ENCODE measurements around the gene CALML3. TPM values are rescaled to one million over a fixed set of nuclear protein-coding genes. Genes with fewer than 3 reads are reported as not detected.

Gene CALML3
- total and polyA plus RNA-seq, 2 donors (not counting 3 experiments of a cell fraction or from before 2014, with no cell fraction given), result not detected

DNA sequence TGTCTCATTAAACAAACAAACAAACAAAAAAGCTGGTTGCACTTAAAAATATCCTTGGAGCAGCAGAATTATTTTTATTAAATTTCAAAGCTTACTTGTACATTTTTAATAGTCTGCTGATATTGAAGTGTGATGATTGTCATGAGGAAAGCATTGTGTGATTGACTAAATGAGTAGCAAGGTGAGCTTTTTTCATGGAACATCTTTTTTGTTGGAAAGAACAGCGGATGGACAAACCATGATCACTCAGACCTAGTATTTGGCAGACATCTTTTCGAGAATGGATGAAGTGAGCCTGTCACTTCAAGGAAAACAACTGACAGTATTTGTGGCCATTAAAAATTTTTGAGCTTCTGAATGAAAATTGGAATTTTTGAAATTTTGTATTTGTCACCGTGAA, 5.7 kb upstream of the CALML3 start:
- peaks cover 4 to 14% of the 10 kb centered on the region in 2 experiments for H3K27me3 ChIP-seq (ENCODE audit: control insufficient read depth in 2 of 2, insufficient read depth in 2 of 2, low read length in 2 of 2)
- dilution Hi-C loops (cut with MboI; ENCODE audit: extremely low pct_ligation_motif_present, low sequenced_read_pairs), result no loop called here
- FAIRE-seq, result no peak
- no TSS peak for BruUV-seq (replicated peaks)
- no peaks in the 10 kb centered on the region for H4K20me1 ChIP-seq (replicated peaks; ENCODE audit: control insufficient read depth, extremely low read depth, insufficient read depth, low read length)
- H3K36me3 ChIP-seq (ENCODE audit: control insufficient read depth in 2 of 2, extremely low read depth in 1 of 2, insufficient read depth in 2 of 2, low read length in 2 of 2), result no peaks in the 10 kb centered on the region
- POLR2A ChIA-PET, result no interaction called here
- H3K9me1 ChIP-seq (replicated peaks; ENCODE audit: control insufficient read depth, extremely low read depth, insufficient read depth, low read length), result no peaks in the 10 kb centered on the region
- H3K79me2 ChIP-seq (ENCODE audit: control insufficient read depth, insufficient read depth, low read length), result no peaks in the 10 kb centered on the region
- DNase-seq (ENCODE audit: low read depth, low spot score), result no peak
- TF ChIP-seq JUN (IDR thresholded peaks at IDR 0.05; ENCODE audit: borderline replicate concordance, insufficient read depth, insufficient read length, low read depth) (no peak), POLR2A (IDR thresholded peaks at IDR 0.05; ENCODE audit: low read depth, low read length) (no peak), POLR2AphosphoS5 (IDR thresholded peaks at IDR 0.05; ENCODE audit: insufficient read depth, low read depth, low read length) (no peak), FOS (IDR thresholded peaks at IDR 0.05; ENCODE audit: borderline replicate concordance, insufficient read depth, low read length) (no peak), GATA2 (IDR thresholded peaks at IDR 0.05; ENCODE audit: insufficient read depth, insufficient read length, low read depth, low read length) (no peak), EZH2 (IDR thresholded peaks at IDR 0.05; ENCODE audit: borderline replicate concordance, low read depth, low read length, severe bottlenecking) (no peak)
- no peak overlapping the region for H3K4me2 ChIP-seq (ENCODE audit: insufficient read depth, low read length)
- CTCF ChIA-PET, result interaction anchor here (0.7 kb wide), 1 partner anchor 10 kb away, joined by 3 read pairs; no protein-coding TSS in a partner anchor
- no peak overlapping the region for H3K27ac ChIP-seq (ENCODE audit: insufficient read depth, low read depth, low read length)
- no peak overlapping the region for H3K9ac ChIP-seq (replicated peaks; ENCODE audit: extremely low read depth, insufficient read depth, low read length)
- H3K9me3 ChIP-seq (replicated peaks; ENCODE audit: control insufficient read depth, insufficient read depth, low read length), result no peaks in the 10 kb centered on the region
- H3K4me1 ChIP-seq (ENCODE audit: control insufficient read depth, extremely low read depth, insufficient read depth, low read length), result no peaks in the 10 kb centered on the region
- intact Hi-C loops (cut with micrococcal nuclease), result no loop called here
- H3K4me3 ChIP-seq (replicated peaks in 1 of 3; ENCODE audit: insufficient read depth in 1 of 3, low read depth in 1 of 3, low read length in 3 of 3), result no peak overlapping the region
- H2AFZ ChIP-seq (ENCODE audit: low read depth, low read length), result no peak overlapping the region

DNA sequence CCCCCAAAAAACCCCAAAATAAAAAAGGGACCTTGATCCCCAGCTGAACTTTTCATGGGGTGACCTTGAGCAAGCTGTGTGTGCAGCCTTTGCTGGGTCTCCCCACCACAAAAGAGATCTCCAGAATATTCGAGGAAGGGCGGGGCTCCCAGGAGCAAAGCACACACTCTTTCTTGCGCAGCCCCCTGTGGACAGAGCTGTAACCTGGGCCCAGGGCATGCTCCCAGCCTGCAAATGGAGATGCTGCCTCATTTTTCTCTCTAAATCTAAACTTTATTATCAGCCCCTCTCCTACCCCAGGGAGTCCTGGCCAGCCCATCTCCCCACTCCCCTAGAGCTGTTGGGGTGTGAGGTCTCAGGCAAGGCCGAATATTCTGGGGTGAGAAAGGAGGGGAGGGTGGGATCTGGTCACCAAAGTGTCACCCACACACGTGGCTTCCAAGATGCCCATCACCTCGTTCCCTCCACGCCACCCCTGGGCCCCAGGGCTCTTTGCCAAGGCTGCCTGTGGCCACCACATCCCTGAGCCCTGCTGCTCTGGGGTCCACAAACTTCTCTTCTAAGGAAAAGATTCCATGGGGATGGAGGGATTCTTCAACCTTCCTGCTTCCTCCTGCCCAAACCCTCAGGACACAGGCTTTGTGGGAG, 1.7 kb upstream of the CALML3 start:
- no peaks in the 10 kb centered on the region for H3K9me3 ChIP-seq (replicated peaks; ENCODE audit: control insufficient read depth, insufficient read depth, low read length)
- no peak overlapping the region for H3K27ac ChIP-seq (ENCODE audit: insufficient read depth, low read depth, low read length)
- H3K36me3 ChIP-seq (ENCODE audit: control insufficient read depth in 2 of 2, extremely low read depth in 1 of 2, insufficient read depth in 2 of 2, low read length in 2 of 2), result no peaks in the 10 kb centered on the region
- H4K20me1 ChIP-seq (replicated peaks; ENCODE audit: control insufficient read depth, extremely low read depth, insufficient read depth, low read length), result no peaks in the 10 kb centered on the region
- no peaks in the 10 kb centered on the region for H3K79me2 ChIP-seq (ENCODE audit: control insufficient read depth, insufficient read depth, low read length)
- no peak for TF ChIP-seq GATA2 (IDR thresholded peaks at IDR 0.05; ENCODE audit: insufficient read depth, insufficient read length, low read depth, low read length)
- TF ChIP-seq FOS (IDR thresholded peaks at IDR 0.05; ENCODE audit: borderline replicate concordance, insufficient read depth, low read length), result no peak
- TF ChIP-seq, protein P1, sequence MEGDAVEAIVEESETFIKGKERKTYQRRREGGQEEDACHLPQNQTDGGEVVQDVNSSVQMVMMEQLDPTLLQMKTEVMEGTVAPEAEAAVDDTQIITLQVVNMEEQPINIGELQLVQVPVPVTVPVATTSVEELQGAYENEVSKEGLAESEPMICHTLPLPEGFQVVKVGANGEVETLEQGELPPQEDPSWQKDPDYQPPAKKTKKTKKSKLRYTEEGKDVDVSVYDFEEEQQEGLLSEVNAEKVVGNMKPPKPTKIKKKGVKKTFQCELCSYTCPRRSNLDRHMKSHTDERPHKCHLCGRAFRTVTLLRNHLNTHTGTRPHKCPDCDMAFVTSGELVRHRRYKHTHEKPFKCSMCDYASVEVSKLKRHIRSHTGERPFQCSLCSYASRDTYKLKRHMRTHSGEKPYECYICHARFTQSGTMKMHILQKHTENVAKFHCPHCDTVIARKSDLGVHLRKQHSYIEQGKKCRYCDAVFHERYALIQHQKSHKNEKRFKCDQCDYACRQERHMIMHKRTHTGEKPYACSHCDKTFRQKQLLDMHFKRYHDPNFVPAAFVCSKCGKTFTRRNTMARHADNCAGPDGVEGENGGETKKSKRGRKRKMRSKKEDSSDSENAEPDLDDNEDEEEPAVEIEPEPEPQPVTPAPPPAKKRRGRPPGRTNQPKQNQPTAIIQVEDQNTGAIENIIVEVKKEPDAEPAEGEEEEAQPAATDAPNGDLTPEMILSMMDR (IDR thresholded peaks at IDR 0.05; ENCODE audit: extremely low read depth in 1 of 2, insufficient read depth in 1 of 2, low read depth in 1 of 2, low read length in 2 of 2), result no peak
- TF ChIP-seq JUN (IDR thresholded peaks at IDR 0.05; ENCODE audit: borderline replicate concordance, insufficient read depth, insufficient read length, low read depth), result no peak
- TF ChIP-seq POLR2AphosphoS5 (IDR thresholded peaks at IDR 0.05; ENCODE audit: insufficient read depth, low read depth, low read length), result no peak
- TF ChIP-seq EZH2 (IDR thresholded peaks at IDR 0.05; ENCODE audit: borderline replicate concordance, low read depth, low read length, severe bottlenecking), result no peak
- no peak for TF ChIP-seq POLR2A (IDR thresholded peaks at IDR 0.05; ENCODE audit: low read depth, low read length)
- TF ChIP-seq MYC (IDR thresholded peaks at IDR 0.05; ENCODE audit: low read depth, low read length), result no peak
- TF ChIP-seq, protein P2, sequence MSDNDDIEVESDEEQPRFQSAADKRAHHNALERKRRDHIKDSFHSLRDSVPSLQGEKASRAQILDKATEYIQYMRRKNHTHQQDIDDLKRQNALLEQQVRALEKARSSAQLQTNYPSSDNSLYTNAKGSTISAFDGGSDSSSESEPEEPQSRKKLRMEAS (IDR thresholded peaks at IDR 0.05; ENCODE audit: insufficient read depth, insufficient read length), result no peak
- H3K9ac ChIP-seq (replicated peaks; ENCODE audit: extremely low read depth, insufficient read depth, low read length), result no peak overlapping the region
- no peak overlapping the region for H3K4me3 ChIP-seq (replicated peaks in 1 of 3; ENCODE audit: insufficient read depth in 1 of 3, low read depth in 1 of 3, low read length in 3 of 3)
- H3K4me2 ChIP-seq (ENCODE audit: insufficient read depth, low read length), result no peak overlapping the region
- no peaks in the 10 kb centered on the region for H3K9me1 ChIP-seq (replicated peaks; ENCODE audit: control insufficient read depth, extremely low read depth, insufficient read depth, low read length)
- H3K27me3 ChIP-seq (ENCODE audit: control insufficient read depth in 2 of 2, insufficient read depth in 2 of 2, low read length in 2 of 2), result peaks cover 0 to 7% of the 10 kb centered on the region in 2 experiments
- no peak for DNase-seq (ENCODE audit: low read depth, low spot score)
- dilution Hi-C loops (cut with MboI; ENCODE audit: extremely low pct_ligation_motif_present, low sequenced_read_pairs), result no loop called here
- intact Hi-C loops (cut with micrococcal nuclease), result no loop called here
- no TSS peak for BruUV-seq (replicated peaks)
- ChIA-PET POLR2A (no interaction called here), CTCF (interaction anchor here (1.3 kb wide), 1 partner anchor 100 kb away, joined by 5 read pairs; no protein-coding TSS in a partner anchor)
- no peaks in the 10 kb centered on the region for H3K4me1 ChIP-seq (ENCODE audit: control insufficient read depth, extremely low read depth, insufficient read depth, low read length)
- FAIRE-seq, result no peak
- H2AFZ ChIP-seq (ENCODE audit: low read depth, low read length), result no peak overlapping the region
